CD4-positive, alpha-beta T cell (primary cell): ENCODE results near the gene PRKRA. TPM values are rescaled to one million over a fixed set of nuclear protein-coding genes. Genes with fewer than 3 reads are reported as not detected.

Experiments
- ATAC-seq: fragments of 200-7000 bp; cut with Tn5 transposase; one replicate; pipeline ENCODE4 v1.10.0; 2022; ENCODE audit warnings: mild to moderate bottlenecking; ENCODE audit not compliant: poor library complexity
- CTCF ChIA-PET: fragments of 350-600 bp; sonication (Branson Sonifier 250); formaldehyde crosslinking; loops from one replicate; lab custom pipeline; 2021; ENCODE audit warnings: antibody characterized with exemption, inconsistent platforms; lab: Charles Lee
- POLR2A ChIA-PET: fragments of 350-600 bp; sonication (Branson Sonifier 250); formaldehyde crosslinking; loops from one replicate; lab custom pipeline; 2021; ENCODE audit warnings: antibody characterized with exemption, inconsistent platforms; lab: Charles Lee
- DNase-seq, 14 experiments: peaks; one replicate each; pipeline ENCODE4 v3.0.0-alpha.2; 2013 to 2020; ENCODE audit warnings: mixed read lengths in 2 of 14
- H3K27ac ChIP-seq, 2 donors: one replicate each; pipeline versions ENCODE4 v1.5.1 to v1.7.0; 2013; ENCODE audit warnings: low read length in 2 of 2, low read depth in 1 of 2, mild to moderate bottlenecking in 1 of 2
- H3K27me3 ChIP-seq, 2 experiments: 1 replicate in 1 of 2; 2 replicates in 1 of 2; pipeline versions ENCODE4 v1.6.1 to v1.7.0; 2013; ENCODE audit warnings: low read length in 2 of 2, control low read depth in 1 of 2, mild to moderate bottlenecking in 1 of 2, moderate library complexity in 1 of 2; ENCODE audit not compliant: insufficient read depth in 2 of 2, control insufficient read depth in 1 of 2
- H3K36me3 ChIP-seq: one replicate; pipeline ENCODE4 v1.6.1; 2013; ENCODE audit warnings: low read length, control low read depth; ENCODE audit not compliant: insufficient read depth
- H3K4me1 ChIP-seq: one replicate; pipeline ENCODE4 v1.6.1; 2013; ENCODE audit warnings: low read length, control low read depth; ENCODE audit not compliant: insufficient read depth
- H3K4me3 ChIP-seq: one replicate; pipeline ENCODE4 v1.5.1; 2013; ENCODE audit warnings: mild to moderate bottlenecking, low read length, moderate library complexity
- H3K9me3 ChIP-seq, 2 experiments: 1 replicate in 1 of 2; 2 replicates in 1 of 2; pipeline versions ENCODE4 v1.6.1 to v1.7.0; 2013; ENCODE audit warnings: low read length in 2 of 2, mild to moderate bottlenecking in 2 of 2, control low read depth in 1 of 2, moderate library complexity in 1 of 2; ENCODE audit not compliant: control insufficient read depth in 1 of 2, insufficient read depth in 1 of 2
- H3K27ac Mint-ChIP-seq: one replicate; pipeline ENCODE4 v1.8.0; 2020; ENCODE audit warnings: mixed read lengths
- H3K27me3 Mint-ChIP-seq: one replicate; pipeline ENCODE4 v1.8.0; 2021; ENCODE audit warnings: mixed read lengths
- H3K36me3 Mint-ChIP-seq: one replicate; pipeline ENCODE4 v1.8.0; 2021; ENCODE audit warnings: low read depth, mixed read lengths
- H3K4me1 Mint-ChIP-seq: one replicate; pipeline ENCODE4 v1.8.0; 2021; ENCODE audit warnings: low read depth, mixed read lengths
- H3K4me3 Mint-ChIP-seq: one replicate; pipeline ENCODE4 v1.8.0; 2020; ENCODE audit warnings: mild to moderate bottlenecking, mixed read lengths
- H3K9me3 Mint-ChIP-seq: one replicate; pipeline ENCODE4 v1.8.0; 2020; ENCODE audit warnings: mixed read lengths
- intact Hi-C, 2 experiments: fragments of 100-400 bp; cut with DNase I in 1 of 2; cut with micrococcal nuclease in 1 of 2; formaldehyde crosslinking; loops; one replicate each; pipeline versions ENCODE4 v1.15.1 to v1.9.0; 2023 to 2025; cut with DNase I, micrococcal nuclease
- total RNA-seq, 174 experiments: library from RNA in 2 of 174; stranded (reverse) in 2 of 174; gene quantifications; one replicate each; pipeline ENCODE4 v1.2.3 and lab custom pipeline; 2021 to 2026
- TF ChIP-seq, protein P1 (sequence below): fragments of 200-600 bp; IDR thresholded peaks from one replicate; pipeline ENCODE4 v1.8.0; 2022; ENCODE audit warnings: antibody characterized with exemption, mild to moderate bottlenecking

The PRKRA gene
- total RNA-seq, 2 experiments from 2014 or later: 118 to 120 TPM

DNA sequence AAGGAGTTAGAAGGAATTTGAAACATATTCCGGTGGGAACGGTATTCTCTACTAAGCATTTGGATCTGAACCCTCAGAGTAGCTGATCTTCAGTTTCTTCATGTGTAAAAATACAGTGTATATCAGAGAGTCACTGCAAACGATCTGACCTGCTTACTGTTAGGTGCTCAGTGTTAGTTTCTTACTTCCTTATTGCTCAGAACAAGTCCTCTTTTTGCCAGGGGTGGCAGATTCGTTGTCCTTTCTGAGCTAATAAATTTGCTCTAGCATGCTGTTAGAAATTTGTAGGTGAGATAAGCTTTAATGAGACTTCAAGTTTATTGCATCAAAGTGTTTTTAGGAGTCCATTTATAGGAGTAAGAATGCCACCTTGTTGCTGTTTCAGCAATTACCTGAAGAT lies 45.1 kb upstream of the PRKRA start:
- Mint-ChIP-seq H3K27me3 (no peaks in the 10 kb centered on the region), H3K9me3 (no peaks in the 10 kb centered on the region), H3K36me3 (peaks cover 95% of the 10 kb centered on the region), H3K4me3 (no peak overlapping the region), H3K27ac (no peak overlapping the region), H3K4me1 (no peaks in the 10 kb centered on the region)
- POLR2A ChIA-PET: no interaction called here
- no peaks in the 10 kb centered on the region for H3K4me1 ChIP-seq
- no peaks in the 10 kb centered on the region for H3K27me3 ChIP-seq
- peaks cover 77% of the 10 kb centered on the region for H3K36me3 ChIP-seq
- no peak overlapping the region for H3K4me3 ChIP-seq
- H3K27ac ChIP-seq: no peak overlapping the region
- H3K9me3 ChIP-seq: no peaks in the 10 kb centered on the region
- DNase-seq (no peak), ATAC-seq (no peak)
- intact Hi-C loops: loop anchor here in 1 of 2 experiments (10.0 kb wide), 1 partner anchor 101 kb away; no protein-coding TSS in a partner anchor
- CTCF ChIA-PET: interaction anchor here (1.3 to 1.8 kb wide), 2 partner anchors 27 to 60 kb away, joined by 3 read pairs; no protein-coding TSS in a partner anchor
- TF ChIP-seq, protein P1, sequence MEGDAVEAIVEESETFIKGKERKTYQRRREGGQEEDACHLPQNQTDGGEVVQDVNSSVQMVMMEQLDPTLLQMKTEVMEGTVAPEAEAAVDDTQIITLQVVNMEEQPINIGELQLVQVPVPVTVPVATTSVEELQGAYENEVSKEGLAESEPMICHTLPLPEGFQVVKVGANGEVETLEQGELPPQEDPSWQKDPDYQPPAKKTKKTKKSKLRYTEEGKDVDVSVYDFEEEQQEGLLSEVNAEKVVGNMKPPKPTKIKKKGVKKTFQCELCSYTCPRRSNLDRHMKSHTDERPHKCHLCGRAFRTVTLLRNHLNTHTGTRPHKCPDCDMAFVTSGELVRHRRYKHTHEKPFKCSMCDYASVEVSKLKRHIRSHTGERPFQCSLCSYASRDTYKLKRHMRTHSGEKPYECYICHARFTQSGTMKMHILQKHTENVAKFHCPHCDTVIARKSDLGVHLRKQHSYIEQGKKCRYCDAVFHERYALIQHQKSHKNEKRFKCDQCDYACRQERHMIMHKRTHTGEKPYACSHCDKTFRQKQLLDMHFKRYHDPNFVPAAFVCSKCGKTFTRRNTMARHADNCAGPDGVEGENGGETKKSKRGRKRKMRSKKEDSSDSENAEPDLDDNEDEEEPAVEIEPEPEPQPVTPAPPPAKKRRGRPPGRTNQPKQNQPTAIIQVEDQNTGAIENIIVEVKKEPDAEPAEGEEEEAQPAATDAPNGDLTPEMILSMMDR: no peak

DNA sequence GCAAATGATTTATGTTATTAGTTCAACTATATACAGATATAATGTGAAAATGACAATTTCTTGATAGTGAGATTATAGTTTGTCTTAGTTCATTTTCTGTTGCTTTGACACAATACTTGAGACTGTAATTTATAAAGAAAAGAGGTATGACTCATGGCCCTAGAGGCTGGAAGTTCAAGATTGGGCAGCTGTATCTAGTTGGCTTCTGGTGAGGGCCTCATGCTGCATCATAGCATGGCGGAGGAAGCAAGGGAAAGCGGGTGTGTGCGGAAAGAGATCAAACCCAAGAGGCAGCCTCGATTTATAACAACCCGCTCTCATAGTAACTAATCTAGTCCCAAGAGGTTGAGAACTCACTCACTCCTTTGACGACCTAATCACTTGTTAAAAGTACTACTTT lies 40.6 kb upstream of the PRKRA start:
- TF ChIP-seq, protein P1: no peak
- Mint-ChIP-seq H3K9me3 (no peaks in the 10 kb centered on the region), H3K27me3 (no peaks in the 10 kb centered on the region), H3K27ac (no peak overlapping the region), H3K4me1 (peaks cover 20% of the 10 kb centered on the region), H3K36me3 (peaks cover 92% of the 10 kb centered on the region), H3K4me3 (no peak overlapping the region)
- Histone ChIP-seq H3K27me3 (no peaks in the 10 kb centered on the region), H3K27ac (no peak overlapping the region), H3K4me1 (no peaks in the 10 kb centered on the region), H3K36me3 (peaks cover 75% of the 10 kb centered on the region), H3K9me3 (no peaks in the 10 kb centered on the region), H3K4me3 (no peak overlapping the region)
- no peak for ATAC-seq
- intact Hi-C loops: loop anchor here in 1 of 2 experiments (10.0 kb wide), 1 partner anchor 97 kb away; no protein-coding TSS in a partner anchor
- DNase-seq: no peak
- CTCF ChIA-PET: no interaction called here
- POLR2A ChIA-PET: no interaction called here

DNA sequence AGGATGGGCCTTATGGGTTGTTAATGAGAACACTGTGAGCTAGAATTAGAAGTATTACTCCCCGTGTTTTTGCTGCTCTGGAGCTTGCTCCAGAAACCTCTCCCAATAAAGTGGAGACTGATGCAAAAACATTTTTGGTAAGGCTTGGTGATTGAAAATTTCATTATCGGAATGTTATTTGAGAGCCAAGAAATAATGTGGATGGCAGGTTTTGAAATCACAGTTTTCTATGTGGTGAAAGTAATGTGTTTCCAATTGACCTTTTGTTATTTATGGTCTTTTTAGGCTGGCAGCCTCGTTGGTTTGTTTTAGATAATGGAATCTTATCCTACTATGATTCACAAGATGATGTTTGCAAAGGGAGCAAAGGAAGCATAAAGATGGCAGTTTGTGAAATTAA lies 34.4 kb upstream of the PRKRA start:
- Mint-ChIP-seq H3K4me1 (peaks cover 74% of the 10 kb centered on the region), H3K4me3 (no peak overlapping the region), H3K9me3 (no peaks in the 10 kb centered on the region), H3K27me3 (no peaks in the 10 kb centered on the region), H3K27ac (no peak overlapping the region), H3K36me3 (peaks cover 52% of the 10 kb centered on the region)
- Histone ChIP-seq H3K27ac (no peak overlapping the region), H3K4me3 (no peak overlapping the region), H3K36me3 (peaks cover 29% of the 10 kb centered on the region), H3K27me3 (no peaks in the 10 kb centered on the region), H3K4me1 (peaks cover 32% of the 10 kb centered on the region), H3K9me3 (no peaks in the 10 kb centered on the region)
- TF ChIP-seq, protein P1: no peak
- DNase-seq (no peak), ATAC-seq (no peak)
- POLR2A ChIA-PET: interaction anchor here (0.7 kb wide), 1 partner anchor 15 kb away, joined by 3 read pairs; no protein-coding TSS in a partner anchor
- intact Hi-C loops: no loop called here
- CTCF ChIA-PET: no interaction called here
